Keratinocyte (primary cell): Measurements from ENCODE around the gene COL9A1. TPM values are rescaled to one million over a fixed set of nuclear protein-coding genes. Genes with fewer than 3 reads are reported as not detected.

Source experiments
- DNase-seq: peaks from one replicate; pipeline ENCODE4 v3.0.0-alpha.2; 2011; ENCODE audit warnings: low read depth, missing footprints, low spot score
- FAIRE-seq: peaks from 2 replicates; lab custom pipeline; 2011; peaks lifted over from hg19 to GRCh38; lab: Jason Lieb, UNC
- H2AFZ ChIP-seq: 2 replicates; pipeline ENCODE4 v1.6.0; 2012; ENCODE audit warnings: low read length, control low read depth, inconsistent platforms; ENCODE audit not compliant: control insufficient read depth
- H3K27ac ChIP-seq: 2 replicates; pipeline ENCODE4 v1.5.1; 2011; ENCODE audit warnings: low read length; ENCODE audit not compliant: control insufficient read depth, insufficient read depth
- H3K27me3 ChIP-seq: 3 replicates; pipeline ENCODE4 v1.6.0; 2011; ENCODE audit warnings: low read length; ENCODE audit not compliant: control insufficient read depth, insufficient read depth; ENCODE audit errors: extremely low read depth
- H3K36me3 ChIP-seq, 2 experiments: 2 replicates in 1 of 2; 3 replicates in 1 of 2; pipeline ENCODE4 v1.5.1; 2011; ENCODE audit warnings: low read length in 2 of 2, mild to moderate bottlenecking in 1 of 2; ENCODE audit not compliant: control insufficient read depth in 2 of 2, insufficient read depth in 2 of 2; ENCODE audit errors: extremely low read depth in 1 of 2
- H3K4me1 ChIP-seq: 3 replicates; pipeline ENCODE4 v1.5.1; 2011; ENCODE audit warnings: low read length; ENCODE audit not compliant: control insufficient read depth, insufficient read depth; ENCODE audit errors: extremely low read depth
- H3K4me2 ChIP-seq: 3 replicates; pipeline ENCODE4 v1.6.0; 2011; ENCODE audit warnings: low read depth, low read length; ENCODE audit not compliant: control insufficient read depth, insufficient read depth; ENCODE audit errors: extremely low read depth
- H3K4me3 ChIP-seq, 3 experiments: fragments of 200-600 bp in 1 of 3; sonication (generic) in 1 of 3; 2 replicates in 2 of 3; 3 replicates in 1 of 3; pipeline ENCODE4 v1.5.1; 2011 to 2016; ENCODE audit warnings: low read length in 3 of 3, mild to moderate bottlenecking in 3 of 3, control low read depth in 2 of 3, inconsistent platforms in 1 of 3, low read depth in 1 of 3, mixed read lengths in 1 of 3, mixed run types in 1 of 3, moderate library complexity in 1 of 3; ENCODE audit not compliant: control insufficient read depth in 2 of 3, insufficient read depth in 2 of 3; ENCODE audit errors: extremely low read depth in 1 of 3
- H3K79me2 ChIP-seq: 2 replicates; pipeline ENCODE4 v1.6.0; 2012; ENCODE audit warnings: low read length; ENCODE audit not compliant: control insufficient read depth, insufficient read depth
- H3K9ac ChIP-seq: 3 replicates; pipeline ENCODE4 v1.6.0; 2011; ENCODE audit warnings: low read length; ENCODE audit not compliant: control insufficient read depth, insufficient read depth; ENCODE audit errors: extremely low read depth
- H3K9me1 ChIP-seq: 3 replicates; pipeline ENCODE4 v1.6.0; 2011; ENCODE audit warnings: low read length; ENCODE audit not compliant: control insufficient read depth, insufficient read depth; ENCODE audit errors: extremely low read depth
- H3K9me3 ChIP-seq: 2 replicates; pipeline ENCODE4 v1.5.1; 2012; ENCODE audit warnings: low read depth, low read length; ENCODE audit not compliant: control insufficient read depth
- H4K20me1 ChIP-seq: 3 replicates; pipeline ENCODE4 v1.6.0; 2011; ENCODE audit warnings: low read length; ENCODE audit not compliant: control insufficient read depth, insufficient read depth; ENCODE audit errors: extremely low read depth
- EZH2 ChIP-seq: IDR thresholded peaks from one replicate; pipeline ENCODE4 v1.6.1; 2012; ENCODE audit warnings: inconsistent platforms, mild to moderate bottlenecking, low read length, moderate library complexity
- dilution Hi-C: fragments of 300-500 bp; cut with MboI; formaldehyde crosslinking; loops from one replicate; pipeline ENCODE4 v1.7.0; 2020; ENCODE audit warnings: low sequenced_read_pairs; ENCODE audit not compliant: extremely low pct_ligation_motif_present
- polyA plus RNA-seq, 5 experiments: library from polyadenylated mRNA; depleted of rRNA in 3 of 5; stranded (reverse) in 3 of 5; stranded (forward) in 1 of 5; unstranded in 1 of 5; fragments of >200 nt; gene quantifications; 1 replicate in 1 of 5; 2 replicates in 3 of 5; 3 replicates in 1 of 5; pipeline versions ENCODE4 v1.2.1 to v1.2.3, GENCODE V29; 2011 to 2012; ENCODE audit warnings: missing spikeins in 2 of 5, low read depth in 1 of 5, low replicate concordance in 1 of 5
- TF ChIP-seq, protein P1 (sequence below), 3 experiments: IDR thresholded peaks in 1 of 3; conservative IDR thresholded peaks in 1 of 3; optimal IDR thresholded peaks in 1 of 3; 2 replicates in 2 of 3; 3 replicates in 1 of 3; pipeline versions ENCODE3 to v1.5.1; 2011; ENCODE audit warnings: low read length in 3 of 3, mild to moderate bottlenecking in 3 of 3, moderate library complexity in 2 of 3, control low read depth in 1 of 3, inconsistent platforms in 1 of 3; ENCODE audit not compliant: insufficient read depth in 2 of 3; ENCODE audit errors: extremely low read depth in 1 of 3

The COL9A1 gene
- polyA plus RNA-seq, 1 donor (not counting 4 experiments of a cell fraction or from before 2014, with no cell fraction given) = not detected

DNA sequence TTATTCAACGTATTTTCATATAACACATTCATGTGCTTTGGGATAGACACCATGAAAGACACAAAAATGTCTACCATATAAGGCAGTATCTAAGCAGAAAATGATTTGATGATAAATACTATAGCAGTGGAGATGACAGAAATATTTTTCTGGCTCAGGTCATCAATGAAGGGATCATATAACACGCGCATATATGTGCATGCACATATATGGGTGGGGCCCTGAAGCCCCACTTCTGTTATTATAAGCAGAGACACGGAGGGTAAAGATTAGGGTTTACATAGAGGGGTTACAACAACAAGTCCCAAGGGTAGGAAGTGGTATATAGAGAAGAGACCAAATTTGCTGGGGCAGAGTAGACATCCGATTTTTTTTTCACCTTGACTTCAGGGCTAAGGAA lies 16.0 kb downstream of the COL9A1 start:
- no peaks in the 10 kb centered on the region for H3K79me2 ChIP-seq
- no peaks in the 10 kb centered on the region for H3K9me3 ChIP-seq
- peaks cover 38% of the 10 kb centered on the region for H3K27me3 ChIP-seq
- no peak overlapping the region for H3K9ac ChIP-seq
- no peak overlapping the region for H2AFZ ChIP-seq
- no peaks in the 10 kb centered on the region for H3K36me3 ChIP-seq
- H3K27ac ChIP-seq = no peak overlapping the region
- no peaks in the 10 kb centered on the region for H3K4me1 ChIP-seq
- no peaks in the 10 kb centered on the region for H3K9me1 ChIP-seq
- no peak overlapping the region for H3K4me2 ChIP-seq
- no peaks in the 10 kb centered on the region for H4K20me1 ChIP-seq
- dilution Hi-C loops = no loop called here
- DNase-seq (no peak), FAIRE-seq (no peak)
- H3K4me3 ChIP-seq = no peak overlapping the region
- TF ChIP-seq EZH2 = no peak
- TF ChIP-seq, protein P1, sequence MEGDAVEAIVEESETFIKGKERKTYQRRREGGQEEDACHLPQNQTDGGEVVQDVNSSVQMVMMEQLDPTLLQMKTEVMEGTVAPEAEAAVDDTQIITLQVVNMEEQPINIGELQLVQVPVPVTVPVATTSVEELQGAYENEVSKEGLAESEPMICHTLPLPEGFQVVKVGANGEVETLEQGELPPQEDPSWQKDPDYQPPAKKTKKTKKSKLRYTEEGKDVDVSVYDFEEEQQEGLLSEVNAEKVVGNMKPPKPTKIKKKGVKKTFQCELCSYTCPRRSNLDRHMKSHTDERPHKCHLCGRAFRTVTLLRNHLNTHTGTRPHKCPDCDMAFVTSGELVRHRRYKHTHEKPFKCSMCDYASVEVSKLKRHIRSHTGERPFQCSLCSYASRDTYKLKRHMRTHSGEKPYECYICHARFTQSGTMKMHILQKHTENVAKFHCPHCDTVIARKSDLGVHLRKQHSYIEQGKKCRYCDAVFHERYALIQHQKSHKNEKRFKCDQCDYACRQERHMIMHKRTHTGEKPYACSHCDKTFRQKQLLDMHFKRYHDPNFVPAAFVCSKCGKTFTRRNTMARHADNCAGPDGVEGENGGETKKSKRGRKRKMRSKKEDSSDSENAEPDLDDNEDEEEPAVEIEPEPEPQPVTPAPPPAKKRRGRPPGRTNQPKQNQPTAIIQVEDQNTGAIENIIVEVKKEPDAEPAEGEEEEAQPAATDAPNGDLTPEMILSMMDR (optimal IDR thresholded peaks at IDR 0.05 in 1 of 3, IDR thresholded peaks at IDR 0.05 in 1 of 3, conservative IDR thresholded peaks at IDR 0.05 in 1 of 3; ENCODE audit: extremely low read depth in 1 of 3, insufficient read depth in 2 of 3, low read length in 3 of 3) = no peak

DNA sequence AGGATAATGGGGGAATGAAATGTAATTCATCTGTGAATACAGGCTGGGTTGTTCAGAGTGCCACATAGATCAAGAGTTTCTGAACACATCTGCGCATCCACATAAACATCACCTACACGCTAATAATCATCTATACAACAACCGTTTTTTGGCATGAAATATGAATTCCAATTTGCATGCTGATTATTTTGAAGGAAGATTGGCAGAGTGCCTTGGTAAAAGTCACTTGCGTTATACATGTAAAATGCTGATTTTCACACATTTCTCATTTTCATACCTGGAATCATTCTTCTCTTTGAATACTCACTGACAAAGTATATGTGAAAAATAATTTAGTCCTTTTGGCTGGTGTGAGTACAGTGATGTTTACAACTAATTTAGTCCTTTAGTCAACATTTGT lies 17.7 kb downstream of the COL9A1 start:
- dilution Hi-C loops = no loop called here
- no peak overlapping the region for H3K9ac ChIP-seq
- no peaks in the 10 kb centered on the region for H3K36me3 ChIP-seq
- no peaks in the 10 kb centered on the region for H3K9me1 ChIP-seq
- no peak for DNase-seq
- no peak overlapping the region for H3K4me3 ChIP-seq
- no peak for TF ChIP-seq EZH2
- TF ChIP-seq, protein P1 (optimal IDR thresholded peaks at IDR 0.05 in 1 of 3, IDR thresholded peaks at IDR 0.05 in 1 of 3, conservative IDR thresholded peaks at IDR 0.05 in 1 of 3; ENCODE audit: extremely low read depth in 1 of 3, insufficient read depth in 2 of 3, low read length in 3 of 3) = no peak
- H3K4me1 ChIP-seq = no peaks in the 10 kb centered on the region
- H3K27ac ChIP-seq = no peak overlapping the region
- no peak overlapping the region for H2AFZ ChIP-seq
- H3K4me2 ChIP-seq = no peak overlapping the region
- no peaks in the 10 kb centered on the region for H3K79me2 ChIP-seq
- no peak for FAIRE-seq
- H3K9me3 ChIP-seq = no peaks in the 10 kb centered on the region
- peaks cover 43% of the 10 kb centered on the region for H3K27me3 ChIP-seq
- no peaks in the 10 kb centered on the region for H4K20me1 ChIP-seq
